Chondrocyte (in vitro differentiated cells): Measurements from ENCODE around the gene TSPAN15. TPM values are rescaled to one million over a fixed set of nuclear protein-coding genes. Genes with fewer than 3 reads are reported as not detected.

ENCODE experiments used
- DNase-seq: peaks from one replicate; pipeline ENCODE4 v3.0.0; 2021; ENCODE audit warnings: mixed read lengths, low spot score
- H3K27ac Mint-ChIP-seq: one replicate; pipeline ENCODE4 v1.8.0; 2021; ENCODE audit warnings: mild to moderate bottlenecking, moderate library complexity, mixed read lengths; ENCODE audit not compliant: unreplicated experiment
- H3K27me3 Mint-ChIP-seq: 2 replicates; pipeline ENCODE4 v1.8.0; 2021; ENCODE audit warnings: low read depth, mixed read lengths
- H3K36me3 Mint-ChIP-seq: 2 replicates; pipeline ENCODE4 v1.8.0; 2021; ENCODE audit warnings: low read depth, mixed read lengths
- H3K4me1 Mint-ChIP-seq: 2 replicates; pipeline ENCODE4 v1.8.0; 2021; ENCODE audit warnings: low read depth, mild to moderate bottlenecking, mixed read lengths
- H3K4me3 Mint-ChIP-seq: one replicate; pipeline ENCODE4 v1.8.0; 2021; ENCODE audit warnings: mild to moderate bottlenecking, moderate library complexity, mixed read lengths; ENCODE audit not compliant: unreplicated experiment
- H3K9me3 Mint-ChIP-seq: 2 replicates; pipeline ENCODE4 v1.8.0; 2021; ENCODE audit warnings: low read depth, mixed read lengths
- total RNA-seq: library from RNA; stranded (reverse); gene quantifications from 3 replicates; pipeline ENCODE4 v1.2.1, GENCODE V29; 2021
- TF ChIP-seq, protein P1 (sequence below): fragments of 200-600 bp; sonication (generic); IDR thresholded peaks from 2 replicates; pipeline ENCODE4 v1.5.0; 2021; ENCODE audit warnings: antibody characterized with exemption, mild to moderate bottlenecking, moderate library complexity

The TSPAN15 gene
- total RNA-seq, 1 donor from 2014 or later, result 8.9 TPM

- no peak for DNase-seq
- Mint-ChIP-seq H3K27me3 (no peaks in the 10 kb centered on the region), H3K36me3 (no peaks in the 10 kb centered on the region), H3K4me3 (no peak overlapping the region), H3K9me3 (no peaks in the 10 kb centered on the region), H3K4me1 (no peaks in the 10 kb centered on the region), H3K27ac (no peak overlapping the region)
- TF ChIP-seq, protein P1, sequence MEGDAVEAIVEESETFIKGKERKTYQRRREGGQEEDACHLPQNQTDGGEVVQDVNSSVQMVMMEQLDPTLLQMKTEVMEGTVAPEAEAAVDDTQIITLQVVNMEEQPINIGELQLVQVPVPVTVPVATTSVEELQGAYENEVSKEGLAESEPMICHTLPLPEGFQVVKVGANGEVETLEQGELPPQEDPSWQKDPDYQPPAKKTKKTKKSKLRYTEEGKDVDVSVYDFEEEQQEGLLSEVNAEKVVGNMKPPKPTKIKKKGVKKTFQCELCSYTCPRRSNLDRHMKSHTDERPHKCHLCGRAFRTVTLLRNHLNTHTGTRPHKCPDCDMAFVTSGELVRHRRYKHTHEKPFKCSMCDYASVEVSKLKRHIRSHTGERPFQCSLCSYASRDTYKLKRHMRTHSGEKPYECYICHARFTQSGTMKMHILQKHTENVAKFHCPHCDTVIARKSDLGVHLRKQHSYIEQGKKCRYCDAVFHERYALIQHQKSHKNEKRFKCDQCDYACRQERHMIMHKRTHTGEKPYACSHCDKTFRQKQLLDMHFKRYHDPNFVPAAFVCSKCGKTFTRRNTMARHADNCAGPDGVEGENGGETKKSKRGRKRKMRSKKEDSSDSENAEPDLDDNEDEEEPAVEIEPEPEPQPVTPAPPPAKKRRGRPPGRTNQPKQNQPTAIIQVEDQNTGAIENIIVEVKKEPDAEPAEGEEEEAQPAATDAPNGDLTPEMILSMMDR, result no peak
Observed at GRCh38 chr10:69459101-69459790, 8.0 kb downstream of the TSPAN15 start.

- H3K36me3 Mint-ChIP-seq, result no peaks in the 10 kb centered on the region
- H3K9me3 Mint-ChIP-seq, result no peaks in the 10 kb centered on the region
- peaks cover 5% of the 10 kb centered on the region for H3K4me1 Mint-ChIP-seq
- no peaks in the 10 kb centered on the region for H3K27me3 Mint-ChIP-seq
- TF ChIP-seq, protein P1, result no peak
- DNase-seq, result no peak
- no peak overlapping the region for H3K27ac Mint-ChIP-seq
- no peak overlapping the region for H3K4me3 Mint-ChIP-seq
Observed at GRCh38 chr10:69459893-69460575, 8.8 kb downstream of the TSPAN15 start.

DNA sequence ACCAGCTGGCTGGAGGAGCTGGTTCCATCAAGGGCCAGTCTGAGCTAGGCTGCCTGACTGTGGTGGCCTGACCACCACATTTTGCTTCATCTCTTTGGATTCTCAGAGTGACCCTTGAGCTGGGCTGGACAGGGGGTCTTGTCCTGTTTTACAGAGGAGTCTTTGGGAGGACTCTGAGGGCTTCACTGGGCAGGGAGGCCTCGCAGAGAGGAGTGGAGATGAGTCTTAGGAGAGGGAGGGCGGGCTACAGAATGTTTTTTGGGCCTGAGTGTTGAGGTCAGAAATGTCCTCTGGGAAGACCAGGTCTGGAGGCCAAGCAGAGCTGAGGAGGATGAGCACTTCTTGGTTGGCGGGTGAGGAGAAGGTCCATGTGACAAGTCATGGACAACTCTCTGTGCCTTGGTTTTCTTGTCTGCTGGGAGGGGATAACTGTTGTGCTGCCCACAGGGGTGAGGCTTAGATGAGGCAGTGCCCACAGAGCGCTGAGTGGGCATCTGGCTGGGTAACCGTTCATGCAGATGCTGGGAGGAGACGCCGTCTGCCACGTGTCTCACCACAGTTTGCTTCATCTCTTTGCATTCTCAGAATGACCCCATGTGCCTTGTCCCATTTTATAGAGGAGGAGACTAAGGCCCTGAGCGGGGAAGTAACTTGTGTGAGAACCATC is 9.4 kb downstream of the TSPAN15 start:
- DNase-seq, result no peak
- H3K27me3 Mint-ChIP-seq, result no peaks in the 10 kb centered on the region
- H3K4me1 Mint-ChIP-seq, result peaks cover 10% of the 10 kb centered on the region
- no peaks in the 10 kb centered on the region for H3K36me3 Mint-ChIP-seq
- TF ChIP-seq, protein P1, result no peak
- H3K4me3 Mint-ChIP-seq, result no peak overlapping the region
- H3K9me3 Mint-ChIP-seq, result no peaks in the 10 kb centered on the region
- H3K27ac Mint-ChIP-seq, result no peak overlapping the region

DNA sequence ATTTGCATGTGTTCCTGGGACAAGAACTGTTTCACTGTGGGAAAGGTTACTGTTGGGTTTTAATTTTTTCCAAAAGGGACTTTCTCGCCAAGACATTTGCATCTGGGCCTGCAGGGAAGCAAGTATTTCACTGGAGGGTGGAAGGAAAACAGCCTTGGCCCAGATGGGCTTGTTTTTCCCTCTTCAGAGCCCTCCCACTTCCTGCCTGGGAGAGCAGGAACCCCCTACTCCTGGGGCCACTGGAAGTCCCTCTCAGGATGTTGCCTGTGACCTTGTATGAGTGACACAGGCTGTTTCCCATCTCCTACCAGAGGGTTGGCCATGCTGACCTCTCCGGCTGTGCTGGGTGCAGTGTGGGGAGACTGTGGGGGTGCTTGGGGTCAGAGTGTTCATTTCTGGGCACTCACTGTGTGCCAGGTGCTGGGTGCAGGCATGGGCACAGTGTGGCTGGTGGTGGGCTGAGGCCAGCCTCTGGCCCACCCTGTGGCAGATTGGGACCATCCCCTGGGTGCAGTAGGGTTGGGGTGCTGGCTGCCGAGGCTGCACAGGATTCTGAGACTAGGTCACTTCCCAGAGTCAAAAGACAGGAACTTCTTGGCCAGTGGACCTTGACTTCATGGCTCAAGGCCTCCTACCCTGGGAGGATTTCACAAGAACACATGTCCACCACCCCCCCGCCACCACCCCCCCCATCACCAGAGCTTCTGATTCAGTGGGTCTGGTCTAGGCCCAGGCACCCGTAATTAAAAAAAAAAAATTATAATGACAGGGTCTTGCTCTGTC is 10.2 kb downstream of the TSPAN15 start:
- no peak overlapping the region for H3K4me3 Mint-ChIP-seq

More for the DNA sequence above, 10.2 kb downstream of the TSPAN15 start:
- DNase-seq, result no peak
- Mint-ChIP-seq H3K36me3 (no peaks in the 10 kb centered on the region), H3K9me3 (no peaks in the 10 kb centered on the region), H3K4me1 (peaks cover 10% of the 10 kb centered on the region), H3K27ac (no peak overlapping the region), H3K27me3 (no peaks in the 10 kb centered on the region)
- TF ChIP-seq, protein P1, result no peak
